ENCODE measurements around the gene MAN2C1.
"Not testable (repeated sequence)": the region's sequence is repeated elsewhere in the genome, so short reads cannot be mapped to it uniquely, and the experiment has no call there.

The MAN2C1 gene

GRCh38 chr15:75343953-75344352 lies 24.5 kb downstream of the MAN2C1 start:
- not testable (repeated sequence) for DNase-seq (ENCODE audit: low read depth)

- DNase-seq (ENCODE audit: low read depth), result no peak
These were observed 26.2 kb downstream of the MAN2C1 start for GRCh38 chr15:75342221-75342620.

GRCh38 chr15:75339531-75340240 lies 28.7 kb downstream of the MAN2C1 start:
- DNase-seq (ENCODE audit: low read depth), result no peak

DNA sequence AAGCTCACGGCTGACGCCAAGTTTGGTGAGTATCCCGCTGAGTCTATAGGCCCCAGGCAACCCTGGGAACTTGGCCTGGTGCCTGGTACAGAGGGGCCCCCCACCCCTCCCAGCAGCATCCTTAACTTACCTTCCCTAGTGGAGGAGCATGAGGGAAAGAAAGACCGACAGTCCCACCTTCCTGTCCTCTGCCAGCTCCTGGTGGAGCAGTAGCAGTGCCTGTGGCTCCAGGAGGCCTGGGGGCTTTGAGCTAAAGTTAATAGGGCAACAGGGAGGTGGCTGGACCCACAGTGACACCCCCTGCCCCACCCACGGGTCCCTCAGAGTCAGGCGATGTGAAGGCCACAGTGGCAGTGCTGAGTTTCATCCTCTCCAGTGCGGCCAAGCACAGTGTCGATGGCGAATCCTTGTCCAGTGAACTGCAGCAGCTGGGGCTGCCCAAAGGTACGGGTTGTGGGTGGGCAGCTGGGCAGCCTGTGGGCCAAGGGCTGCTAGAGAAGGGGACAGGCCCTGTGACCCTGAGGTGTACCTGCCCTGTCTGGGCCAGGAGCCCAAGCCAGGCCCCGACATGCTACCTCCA lies 29.7 kb downstream of the MAN2C1 start:
- no peak for DNase-seq (ENCODE audit: low read depth)

DNA sequence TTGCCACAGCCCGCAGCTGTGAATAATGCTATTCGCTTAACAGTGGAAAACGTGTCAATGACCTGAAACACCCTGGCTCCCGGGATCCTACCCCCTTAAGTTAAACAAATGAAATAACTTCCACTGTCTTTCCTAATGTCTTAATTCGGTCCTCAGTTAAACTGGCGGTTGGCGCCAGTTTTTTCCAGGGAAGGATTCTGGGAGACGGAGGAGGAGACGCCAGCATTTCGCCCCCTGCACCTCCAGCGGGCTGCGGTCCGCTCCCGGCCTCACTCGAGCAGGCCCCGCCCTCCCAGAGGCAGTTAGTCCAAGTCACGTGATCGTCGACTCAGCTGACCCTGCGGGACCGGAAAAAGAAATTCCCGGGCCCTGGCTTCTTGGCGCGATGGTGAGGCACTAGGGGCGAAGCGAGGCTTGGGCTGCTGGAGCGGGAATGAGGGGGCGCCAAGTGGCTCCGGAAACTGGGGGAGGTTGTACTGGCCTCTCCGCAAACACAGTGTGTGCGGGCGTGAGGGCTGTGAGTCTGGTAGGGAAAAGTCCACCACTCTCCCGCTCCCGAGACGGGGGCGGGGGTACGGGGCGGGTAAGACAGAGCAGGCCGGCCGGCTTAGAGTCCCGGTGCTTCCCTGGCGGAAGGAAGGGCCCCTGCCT lies 32.6 kb downstream of the MAN2C1 start, which contains the start of gene COMMD4:
TSS of gene COMMD4 (plus strand) at position 359 of the 651 bp plus-strand sequence. CDS start at position 386, 27 bp downstream.
- DNase-seq (ENCODE audit: low read depth), result peak; percentile 56

DNA sequence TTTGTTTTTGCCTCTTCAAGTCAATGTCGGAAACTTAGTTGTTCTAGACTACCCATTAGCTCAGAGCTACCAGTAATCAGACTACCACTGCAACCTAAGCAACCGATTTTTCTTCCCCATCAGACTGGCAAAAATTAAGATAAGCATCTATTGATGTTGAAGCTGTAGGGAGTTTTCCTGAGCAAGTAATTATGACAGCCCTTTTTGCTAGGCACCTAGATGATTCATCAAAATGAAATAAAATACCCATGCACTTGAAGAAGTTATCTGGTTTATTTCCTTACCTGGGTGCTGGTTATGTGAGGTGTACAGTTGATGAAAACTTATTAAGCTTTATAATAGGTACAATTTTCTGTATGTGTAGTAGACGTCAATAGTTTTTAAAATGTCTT lies 33.1 kb downstream of the MAN2C1 start:
- DNase-seq (ENCODE audit: low read depth), result no peak

DNA sequence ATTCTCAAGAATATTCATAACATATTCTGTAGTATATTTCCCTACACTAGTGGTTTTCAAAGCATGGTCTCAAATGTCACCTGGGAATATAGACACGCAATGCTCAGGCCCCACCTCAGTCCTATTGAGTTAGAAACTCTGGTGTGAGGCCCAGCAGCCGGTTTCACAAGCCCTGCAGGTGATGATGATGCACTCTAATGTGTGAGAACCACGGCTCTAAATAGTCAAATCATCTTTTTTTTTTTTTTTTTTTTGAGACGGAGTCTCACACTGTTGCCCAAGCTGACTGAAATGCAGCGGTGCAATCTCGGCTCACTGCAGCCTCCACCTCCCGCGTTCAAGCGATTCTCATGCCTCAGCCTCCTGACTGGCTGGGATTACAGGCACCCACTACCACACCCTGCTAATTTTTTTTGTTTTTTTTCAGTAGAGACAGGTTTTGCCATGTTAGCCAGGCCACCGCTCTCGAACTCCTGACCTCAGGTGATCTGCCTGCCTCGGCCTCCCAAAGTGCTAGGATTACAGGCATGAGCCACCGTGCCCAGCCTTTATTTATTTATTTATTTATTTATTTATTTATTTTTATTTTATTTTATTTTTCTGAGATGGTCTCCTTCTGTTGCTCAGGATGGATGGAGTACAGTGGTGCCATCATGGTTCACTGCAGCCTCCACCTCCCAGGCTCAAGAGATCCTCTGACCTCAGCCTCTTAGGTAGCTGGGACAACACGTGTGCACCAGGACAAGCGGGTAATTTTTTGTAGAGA lies 34.6 kb downstream of the MAN2C1 start:
- DNase-seq (ENCODE audit: low read depth), result not testable (repeated sequence)

DNA sequence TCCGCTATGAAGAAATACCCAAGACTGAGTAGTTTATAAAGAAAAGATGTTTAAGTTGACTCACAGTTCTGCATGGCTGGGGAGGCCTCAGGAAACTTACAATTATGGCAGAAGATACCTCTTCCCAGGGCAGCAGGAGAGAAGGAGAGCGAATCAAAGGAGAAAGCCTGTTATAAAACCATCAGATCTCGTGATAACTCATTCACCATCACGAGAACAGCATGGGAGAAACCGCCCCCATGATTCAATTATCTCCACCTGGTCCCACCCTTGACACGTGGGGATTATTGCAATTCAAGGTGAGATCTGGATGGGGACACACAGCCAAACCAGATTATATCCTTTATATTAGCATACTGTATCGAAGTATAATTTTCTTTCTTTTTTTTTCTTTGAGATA lies 36.3 kb downstream of the MAN2C1 start:
- DNase-seq (ENCODE audit: low read depth), result not testable (repeated sequence)

- no peak for DNase-seq (ENCODE audit: low read depth)
These were observed 38.8 kb downstream of the MAN2C1 start for GRCh38 chr15:75329571-75329970.

DNA sequence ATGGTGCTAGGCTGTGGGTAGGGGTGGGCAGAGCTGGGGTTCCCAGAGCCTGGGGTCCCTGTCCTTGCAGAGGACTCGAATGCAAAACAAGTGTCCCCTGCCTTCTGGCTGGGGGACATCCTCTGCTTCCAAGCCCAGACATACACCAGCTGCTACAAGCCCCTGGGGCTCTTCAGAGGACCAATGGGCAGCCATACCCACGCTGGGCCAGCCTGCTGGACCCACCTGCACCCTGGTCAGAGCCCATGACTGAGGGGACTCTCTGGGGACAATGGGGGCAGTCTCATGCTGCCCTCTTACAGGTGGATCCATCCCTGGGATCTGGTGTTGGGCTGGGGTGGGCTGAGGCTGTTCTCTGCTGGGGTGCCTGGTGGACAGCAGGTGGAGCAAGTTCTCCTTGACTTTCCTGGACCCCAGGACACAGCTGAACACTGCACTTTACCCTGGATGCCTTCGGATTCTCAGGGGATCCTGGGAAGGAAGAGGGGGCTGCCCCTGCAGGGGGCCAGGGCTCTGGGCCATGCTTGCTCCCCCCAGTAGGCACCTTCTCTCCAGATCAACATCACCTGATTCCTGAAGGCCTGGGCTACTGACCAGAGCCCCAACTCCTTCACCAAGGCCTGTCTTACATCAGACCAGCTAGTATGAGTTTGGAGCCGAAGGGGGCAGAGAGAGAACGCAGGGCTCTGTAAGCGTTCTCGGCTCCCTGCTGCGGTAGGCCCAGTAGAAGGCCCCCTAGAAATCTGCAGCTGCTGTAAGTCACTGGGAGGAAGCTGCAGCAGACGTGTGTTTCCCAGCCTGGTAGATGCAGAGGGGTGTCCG lies 39.7 kb downstream of the MAN2C1 start:
- DNase-seq (ENCODE audit: low read depth), result no peak

- DNase-seq (ENCODE audit: low read depth), result no peak
These were observed 40.9 kb downstream of the MAN2C1 start for GRCh38 chr15:75327491-75327890.

GRCh38 chr15:75327005-75327404 lies 41.4 kb downstream of the MAN2C1 start:
- DNase-seq (ENCODE audit: low read depth), result no peak

GRCh38 chr15:75325922-75326321 lies 42.5 kb downstream of the MAN2C1 start:
- DNase-seq (ENCODE audit: low read depth), result no peak

DNA sequence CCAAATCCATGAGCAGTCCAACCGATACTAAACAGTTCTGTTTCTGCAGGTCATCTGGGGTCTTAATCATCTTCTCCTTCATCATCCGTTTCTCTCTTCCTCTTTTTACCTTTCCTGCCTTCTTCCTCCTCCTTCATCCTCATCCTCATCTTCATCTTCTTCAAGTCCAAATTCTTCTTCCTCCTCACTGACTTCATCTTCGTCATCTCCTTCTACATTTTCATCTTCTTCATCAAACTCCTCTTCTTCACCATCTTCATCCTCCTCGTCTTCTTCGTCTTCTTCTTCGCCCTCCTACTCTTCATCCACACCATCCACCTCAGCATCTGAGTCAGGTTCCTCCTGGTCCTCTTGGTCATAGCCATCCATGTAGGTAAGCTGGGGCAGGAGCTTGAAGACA lies 46.7 kb downstream of the MAN2C1 start:
- DNase-seq (ENCODE audit: low read depth), result no peak

DNA sequence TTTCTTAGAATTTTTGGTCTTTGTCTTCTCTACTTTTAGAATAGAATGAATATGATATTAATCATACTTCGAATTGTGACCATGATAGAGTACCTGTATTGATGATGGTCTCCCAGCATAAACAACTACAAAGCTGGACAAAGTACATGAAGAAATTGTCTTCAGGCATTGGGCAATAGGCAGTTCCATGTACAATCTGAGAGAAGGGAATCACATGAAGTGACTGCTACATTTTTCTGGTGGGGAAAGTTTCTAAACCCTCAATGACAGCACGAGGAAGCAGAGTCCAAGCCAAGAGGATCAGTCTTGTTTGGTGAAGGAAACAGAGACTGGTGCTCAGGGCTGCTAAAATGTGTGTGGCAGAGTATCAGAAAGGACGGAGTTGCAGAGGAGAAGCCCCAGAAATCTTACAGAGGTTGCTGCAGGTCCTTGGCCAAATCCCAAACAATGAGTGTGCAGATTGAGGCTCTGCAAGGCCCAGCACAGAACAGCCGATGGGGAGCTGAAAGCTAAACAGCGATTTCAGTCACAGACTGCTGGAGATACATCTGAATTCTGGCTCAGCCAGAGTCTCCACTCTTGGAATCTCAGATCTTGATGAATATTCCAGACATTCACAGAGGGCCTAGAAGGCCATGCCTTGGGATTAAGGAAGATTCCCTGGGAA lies 49.0 kb downstream of the MAN2C1 start:
- DNase-seq (ENCODE audit: low read depth), result not testable (repeated sequence)

- no peak for DNase-seq (ENCODE audit: low read depth)
These were observed 53.7 kb downstream of the MAN2C1 start for GRCh38 chr15:75314552-75315290.

DNA sequence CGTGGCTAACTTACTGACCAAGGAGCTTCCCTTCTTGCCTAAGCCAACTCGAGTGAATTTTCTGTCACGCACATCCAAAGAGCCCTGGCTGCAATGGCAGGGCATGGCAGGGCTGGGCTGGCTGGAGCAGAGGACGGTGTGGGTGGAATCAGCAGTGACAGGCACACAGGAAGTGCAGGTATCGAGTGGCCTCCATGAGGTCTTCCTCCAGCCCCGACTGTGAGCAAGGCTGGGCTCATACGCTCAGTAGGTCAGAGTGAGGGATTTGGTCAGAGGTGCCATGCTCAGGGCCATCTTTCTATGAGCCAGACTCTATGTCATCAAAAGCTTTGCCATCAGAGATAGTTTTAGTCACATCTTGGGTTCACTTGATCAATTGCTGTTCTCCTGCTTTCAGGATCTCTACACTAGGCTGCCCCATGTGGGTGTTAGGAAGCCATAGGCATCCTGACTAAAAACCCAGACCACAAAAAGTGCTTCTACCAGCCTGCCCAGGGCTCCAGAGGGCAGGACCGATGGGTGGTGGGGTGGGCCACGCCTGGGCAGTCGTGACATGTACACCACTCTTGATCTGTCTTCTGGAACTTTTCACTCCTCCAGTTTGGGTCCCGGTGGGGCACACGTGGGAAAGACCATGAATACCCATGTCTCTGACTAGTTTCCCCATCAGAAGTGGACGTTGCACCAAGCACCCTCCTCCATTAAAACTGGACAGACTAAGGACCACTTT lies 55.1 kb downstream of the MAN2C1 start:
- DNase-seq (ENCODE audit: low read depth), result no peak

DNA sequence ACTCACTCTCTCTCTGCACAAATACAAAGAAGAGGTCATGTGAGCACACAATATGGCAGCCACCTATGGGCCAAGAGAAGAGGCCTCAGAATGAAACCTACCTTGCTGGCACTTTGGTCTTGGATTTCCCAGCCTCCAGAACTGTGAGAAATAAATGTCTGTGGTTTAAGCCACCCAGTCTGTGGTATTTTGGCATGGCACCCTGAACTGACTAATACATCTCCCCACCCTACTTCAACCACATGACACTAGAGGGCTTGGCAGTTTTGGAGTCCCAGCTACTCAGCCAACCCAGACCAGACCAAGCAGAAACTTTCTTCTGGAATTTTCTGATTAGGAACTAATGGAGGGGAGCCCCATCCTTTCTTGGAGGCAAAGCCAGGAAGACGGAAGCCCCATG lies 55.9 kb downstream of the MAN2C1 start:
- DNase-seq (ENCODE audit: low read depth), result not testable (repeated sequence)

DNA sequence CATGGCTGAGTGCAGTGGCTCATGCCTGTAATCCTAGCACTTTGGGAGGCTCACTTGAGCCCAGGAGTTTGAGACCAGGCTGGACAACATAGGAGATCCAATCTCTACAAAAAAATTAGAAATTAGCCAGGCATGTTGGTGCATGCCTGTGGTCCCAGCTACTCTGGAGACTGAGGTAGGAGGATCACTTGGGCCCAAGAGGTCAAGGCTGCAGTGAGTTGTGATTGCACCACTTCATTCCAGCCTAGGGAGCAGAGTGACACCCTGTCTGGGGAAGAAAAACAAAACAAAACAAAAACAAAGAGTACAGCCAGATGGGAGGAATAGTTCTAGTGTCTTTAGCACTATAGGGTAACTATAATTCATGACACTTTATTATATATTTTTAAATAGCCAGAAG lies 58.7 kb downstream of the MAN2C1 start:
- no peak for DNase-seq (ENCODE audit: low read depth)

All from activated gamma-delta T cell treated with anti-CD3 and anti-CD28 coated beads, Interleukin-2, amount 50 U/mL, for 16 hours (primary cell).